Uterus (tissue), 2 donors: ENCODE measurements around the gene CACNA1C.

Experiments
- POLR2A ChIP-seq, 2 donors: fragments of 450-650 bp; IDR thresholded peaks; one replicate each; pipeline ENCODE4 v1.6.1; 2016; ENCODE audit warnings: antibody characterized with exemption in 2 of 2, mild to moderate bottlenecking in 1 of 2, moderate library complexity in 1 of 2
- TF ChIP-seq, protein P1 (sequence below), 4 experiments: fragments of 200-600 bp in 2 of 4; fragments of 450-650 bp in 2 of 4; sonication (generic) in 2 of 4; IDR thresholded peaks; one replicate each; pipeline ENCODE4 v1.5.1; 2016 to 2019; ENCODE audit warnings: antibody characterized with exemption in 4 of 4, mild to moderate bottlenecking in 2 of 4, moderate library complexity in 1 of 4

DNA sequence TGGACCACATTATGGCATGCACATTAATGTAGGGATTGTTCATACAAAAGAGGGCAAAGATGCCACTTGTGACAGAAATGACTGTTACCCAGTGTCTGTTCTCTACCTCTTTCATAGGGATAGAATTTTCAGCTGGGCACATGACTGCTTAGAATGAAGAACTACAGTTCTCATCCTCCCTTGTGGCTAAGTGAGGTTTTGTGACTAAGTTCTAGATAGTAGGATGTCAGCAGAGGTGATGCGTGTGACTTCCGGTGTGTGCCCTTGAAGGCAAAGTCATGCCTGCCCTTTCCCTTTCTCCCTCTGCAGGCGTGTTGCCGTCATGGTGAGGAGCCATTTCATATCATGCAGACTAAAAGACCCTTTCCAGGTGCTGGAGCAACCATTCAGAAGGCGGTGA, 99.3 kb downstream of the CACNA1C start:
- no peak for TF ChIP-seq POLR2A (IDR thresholded peaks at IDR 0.05)
- TF ChIP-seq, protein P1, sequence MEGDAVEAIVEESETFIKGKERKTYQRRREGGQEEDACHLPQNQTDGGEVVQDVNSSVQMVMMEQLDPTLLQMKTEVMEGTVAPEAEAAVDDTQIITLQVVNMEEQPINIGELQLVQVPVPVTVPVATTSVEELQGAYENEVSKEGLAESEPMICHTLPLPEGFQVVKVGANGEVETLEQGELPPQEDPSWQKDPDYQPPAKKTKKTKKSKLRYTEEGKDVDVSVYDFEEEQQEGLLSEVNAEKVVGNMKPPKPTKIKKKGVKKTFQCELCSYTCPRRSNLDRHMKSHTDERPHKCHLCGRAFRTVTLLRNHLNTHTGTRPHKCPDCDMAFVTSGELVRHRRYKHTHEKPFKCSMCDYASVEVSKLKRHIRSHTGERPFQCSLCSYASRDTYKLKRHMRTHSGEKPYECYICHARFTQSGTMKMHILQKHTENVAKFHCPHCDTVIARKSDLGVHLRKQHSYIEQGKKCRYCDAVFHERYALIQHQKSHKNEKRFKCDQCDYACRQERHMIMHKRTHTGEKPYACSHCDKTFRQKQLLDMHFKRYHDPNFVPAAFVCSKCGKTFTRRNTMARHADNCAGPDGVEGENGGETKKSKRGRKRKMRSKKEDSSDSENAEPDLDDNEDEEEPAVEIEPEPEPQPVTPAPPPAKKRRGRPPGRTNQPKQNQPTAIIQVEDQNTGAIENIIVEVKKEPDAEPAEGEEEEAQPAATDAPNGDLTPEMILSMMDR (IDR thresholded peaks at IDR 0.05): no peak
